ENCODE data around the gene LSMEM2. TPM values are rescaled to one million over a fixed set of nuclear protein-coding genes. Genes with fewer than 3 reads are reported as not detected.
"Not testable (repeated sequence)": the region's sequence is repeated elsewhere in the genome, so short reads cannot be mapped to it uniquely, and the experiment has no call there.

Gene LSMEM2
- total RNA-seq, 1 donor from 2014 or later = not detected

DNA sequence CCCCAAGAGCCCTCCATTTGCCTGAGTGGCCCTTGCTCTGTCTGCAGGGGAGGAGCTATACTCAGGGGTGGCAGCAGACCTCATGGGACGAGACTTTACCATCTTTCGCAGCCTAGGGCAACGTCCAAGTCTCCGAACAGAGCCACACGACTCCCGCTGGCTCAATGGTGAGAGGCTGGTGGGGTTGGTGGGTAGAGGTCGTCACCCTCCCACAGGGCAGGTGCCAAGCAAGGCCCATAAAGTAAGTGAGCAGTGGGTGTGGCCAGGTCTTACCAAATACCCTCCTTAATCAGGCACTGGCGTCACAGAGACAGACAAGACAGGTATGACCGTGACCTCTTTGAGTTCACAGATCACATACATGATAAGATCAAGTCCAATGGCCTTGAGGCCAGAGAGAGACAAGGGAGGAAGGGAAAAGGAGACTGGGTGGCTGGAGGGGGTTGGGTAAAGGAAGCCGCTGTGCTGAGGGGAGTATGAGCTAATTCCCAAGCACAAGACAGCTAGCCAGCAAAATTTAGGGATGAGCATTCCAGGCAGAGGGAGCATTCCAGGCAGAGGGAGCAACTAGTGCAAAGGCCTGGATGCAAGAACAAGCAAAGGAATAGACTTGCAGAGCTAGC lies 7.5 kb upstream of the LSMEM2 start:
- no peaks in the 10 kb centered on the region for H3K36me3 Mint-ChIP-seq (ENCODE audit: low read depth)
- intact Hi-C loops (cut with micrococcal nuclease) = loop anchor here (1.0 kb wide), 1 partner anchor 29 kb away; no protein-coding TSS in a partner anchor
- H3K27me3 Mint-ChIP-seq = peaks cover 46% of the 10 kb centered on the region
- peaks cover 28% of the 10 kb centered on the region for H3K4me1 Mint-ChIP-seq
- H3K9me3 Mint-ChIP-seq = no peaks in the 10 kb centered on the region
- H3K4me3 Mint-ChIP-seq = no peak overlapping the region
- no peak for DNase-seq
- no peak overlapping the region for H3K27ac Mint-ChIP-seq

DNA sequence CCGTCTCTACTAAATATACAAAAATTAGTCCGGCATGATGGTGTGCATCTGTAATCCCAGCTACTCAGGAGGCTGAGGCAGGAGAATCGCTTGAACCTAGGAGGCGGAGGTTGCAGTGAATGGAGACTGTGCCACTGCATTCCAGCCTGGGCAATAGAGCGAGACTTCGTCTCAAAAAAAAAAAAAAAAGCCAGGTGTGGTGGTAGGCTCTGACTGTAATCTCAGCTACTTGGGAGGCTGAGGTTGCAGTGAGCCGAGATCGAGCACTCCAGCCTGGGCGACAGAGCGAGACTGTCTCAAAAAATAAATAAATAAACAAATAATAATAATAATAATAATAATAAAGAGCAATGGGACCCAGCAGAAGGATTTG lies 6.4 kb upstream of the LSMEM2 start:
- H3K9me3 Mint-ChIP-seq; H3K4me3 Mint-ChIP-seq; H3K36me3 Mint-ChIP-seq (ENCODE audit: low read depth); H3K27ac Mint-ChIP-seq; DNase-seq: not testable (repeated sequence)
- Mint-ChIP-seq H3K27me3 (peaks cover 39% of the 10 kb centered on the region), H3K4me1 (peaks cover 28% of the 10 kb centered on the region)
- intact Hi-C loops (cut with micrococcal nuclease) = loop anchor here (1.0 kb wide), 1 partner anchor 12 kb away; no protein-coding TSS in a partner anchor

- intact Hi-C loops (cut with micrococcal nuclease) = loop anchor here (1.0 kb wide), 5 partner anchors 13 to 153 kb away; no protein-coding TSS in a partner anchor
- Mint-ChIP-seq H3K36me3 (ENCODE audit: low read depth) (no peaks in the 10 kb centered on the region), H3K9me3 (no peaks in the 10 kb centered on the region), H3K27ac (no peak overlapping the region), H3K4me3 (peak overlapping the region; percentile 86), H3K27me3 (peaks cover 39% of the 10 kb centered on the region), H3K4me1 (peaks cover 28% of the 10 kb centered on the region)
- DNase-seq = peak; percentile 97
Measured at GRCh38 chr3:50272911-50273688, 5.8 kb upstream of the LSMEM2 start.

- Mint-ChIP-seq H3K4me3 (no peak overlapping the region), H3K36me3 (ENCODE audit: low read depth) (no peaks in the 10 kb centered on the region), H3K9me3 (no peaks in the 10 kb centered on the region), H3K27ac (no peak overlapping the region), H3K4me1 (peaks cover 28% of the 10 kb centered on the region), H3K27me3 (peaks cover 40% of the 10 kb centered on the region)
- intact Hi-C loops (cut with micrococcal nuclease) = loop anchor here (1.0 kb wide), 4 partner anchors 27 to 153 kb away; no protein-coding TSS in a partner anchor
- DNase-seq = no peak
Measured at GRCh38 chr3:50273689-50274065, 5.2 kb upstream of the LSMEM2 start.

DNA sequence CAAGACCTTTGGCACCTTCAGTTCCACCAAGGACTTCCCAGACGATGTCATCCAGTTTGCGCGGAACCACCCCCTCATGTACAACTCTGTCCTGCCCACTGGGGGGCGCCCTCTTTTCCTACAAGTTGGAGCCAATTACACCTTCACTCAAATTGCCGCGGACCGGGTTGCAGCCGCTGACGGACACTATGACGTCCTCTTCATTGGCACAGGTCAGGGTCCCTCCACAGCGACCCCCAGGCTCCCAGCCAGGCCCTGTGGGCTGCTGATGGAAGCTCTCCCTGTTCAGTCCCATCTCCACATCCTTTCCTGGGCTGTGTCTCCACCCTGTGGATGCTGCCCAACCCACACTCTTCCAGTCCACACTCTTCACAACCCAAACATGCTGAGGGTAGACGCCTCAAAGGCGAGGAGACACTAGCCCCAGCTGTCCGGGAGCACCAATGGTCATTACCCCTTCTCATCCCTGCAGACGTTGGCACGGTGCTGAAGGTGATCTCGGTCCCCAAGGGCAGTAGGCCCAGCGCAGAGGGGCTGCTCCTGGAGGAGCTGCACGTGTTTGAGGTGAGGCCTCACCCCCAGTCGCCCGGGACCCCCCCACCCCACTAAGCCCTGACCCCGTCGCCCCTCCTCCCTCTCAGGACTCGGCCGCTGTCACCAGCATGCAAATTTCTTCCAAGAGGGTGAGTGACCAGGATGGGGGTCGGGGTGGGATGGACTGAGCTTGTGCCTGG lies 4.3 kb upstream of the LSMEM2 start:
- intact Hi-C loops (cut with micrococcal nuclease) = no loop called here
- peak overlapping the region; percentile 62 for H3K27ac Mint-ChIP-seq
- peaks cover 28% of the 10 kb centered on the region for H3K4me1 Mint-ChIP-seq
- H3K4me3 Mint-ChIP-seq = peak overlapping the region; percentile 57
- H3K27me3 Mint-ChIP-seq = peaks cover 39% of the 10 kb centered on the region
- H3K9me3 Mint-ChIP-seq = no peaks in the 10 kb centered on the region
- DNase-seq = peak; percentile 93
- no peaks in the 10 kb centered on the region for H3K36me3 Mint-ChIP-seq (ENCODE audit: low read depth)

DNA sequence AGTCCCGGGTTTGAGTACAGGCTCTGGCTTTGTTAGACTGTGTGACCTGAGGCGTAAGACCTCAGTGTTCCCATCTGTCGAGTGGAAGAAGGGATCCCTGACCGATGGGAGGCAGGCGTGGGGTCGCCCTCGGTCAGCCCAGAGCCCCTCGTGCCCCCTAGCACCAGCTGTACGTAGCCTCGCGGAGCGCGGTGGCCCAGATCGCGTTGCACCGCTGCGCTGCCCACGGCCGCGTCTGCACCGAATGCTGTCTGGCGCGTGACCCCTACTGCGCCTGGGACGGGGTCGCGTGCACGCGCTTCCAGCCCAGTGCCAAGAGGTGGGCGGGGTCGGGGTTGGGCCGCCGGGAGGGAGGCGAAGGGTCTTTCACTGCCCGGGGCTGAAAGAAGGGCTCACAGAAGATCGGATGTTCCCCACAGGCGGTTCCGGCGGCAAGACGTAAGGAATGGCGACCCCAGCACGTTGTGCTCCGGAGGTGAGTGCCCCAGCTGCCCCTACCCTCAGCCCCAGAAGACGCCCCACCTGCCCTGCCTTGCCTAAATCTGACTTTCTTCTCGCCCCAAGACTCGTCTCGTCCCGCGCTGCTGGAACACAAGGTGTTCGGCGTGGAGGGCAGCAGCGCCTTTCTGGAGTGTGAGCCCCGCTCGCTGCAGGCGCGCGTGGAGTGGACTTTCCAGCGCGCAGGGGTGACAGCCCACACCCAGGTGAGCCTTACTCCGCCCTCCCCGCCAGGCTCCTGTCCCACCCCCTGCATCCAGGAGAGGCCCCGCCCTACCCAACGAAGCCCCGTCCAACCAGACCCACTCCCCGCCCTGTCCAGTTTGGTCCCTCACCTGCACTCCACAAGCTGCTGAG lies 3.5 kb upstream of the LSMEM2 start:
- H3K4me1 Mint-ChIP-seq = peaks cover 28% of the 10 kb centered on the region
- no peak overlapping the region for H3K27ac Mint-ChIP-seq
- DNase-seq = no peak
- H3K27me3 Mint-ChIP-seq = peaks cover 39% of the 10 kb centered on the region
- intact Hi-C loops (cut with micrococcal nuclease) = no loop called here
- no peaks in the 10 kb centered on the region for H3K36me3 Mint-ChIP-seq (ENCODE audit: low read depth)
- H3K9me3 Mint-ChIP-seq = no peaks in the 10 kb centered on the region
- peak overlapping the region; percentile 64 for H3K4me3 Mint-ChIP-seq

GRCh38 chr3:50275996-50276761 lies 2.7 kb upstream of the LSMEM2 start:
- peak overlapping the region; percentile 64 for H3K4me3 Mint-ChIP-seq
- peaks cover 28% of the 10 kb centered on the region for H3K4me1 Mint-ChIP-seq
- peaks cover 39% of the 10 kb centered on the region for H3K27me3 Mint-ChIP-seq
- H3K9me3 Mint-ChIP-seq = no peaks in the 10 kb centered on the region
- intact Hi-C loops (cut with micrococcal nuclease) = no loop called here
- no peaks in the 10 kb centered on the region for H3K36me3 Mint-ChIP-seq (ENCODE audit: low read depth)
- DNase-seq = peak; percentile 79
- no peak overlapping the region for H3K27ac Mint-ChIP-seq

GRCh38 chr3:50276762-50277101 lies 2.2 kb upstream of the LSMEM2 start:
- H3K4me1 Mint-ChIP-seq = peaks cover 24% of the 10 kb centered on the region
- intact Hi-C loops (cut with micrococcal nuclease) = no loop called here
- no peak for DNase-seq
- no peaks in the 10 kb centered on the region for H3K9me3 Mint-ChIP-seq
- H3K4me3 Mint-ChIP-seq = no peak overlapping the region
- H3K27me3 Mint-ChIP-seq = peaks cover 39% of the 10 kb centered on the region
- no peaks in the 10 kb centered on the region for H3K36me3 Mint-ChIP-seq (ENCODE audit: low read depth)
- no peak overlapping the region for H3K27ac Mint-ChIP-seq

- DNase-seq = no peak
- peaks cover 34% of the 10 kb centered on the region for H3K27me3 Mint-ChIP-seq
- H3K4me3 Mint-ChIP-seq = no peak overlapping the region
- intact Hi-C loops (cut with micrococcal nuclease) = no loop called here
- no peaks in the 10 kb centered on the region for H3K36me3 Mint-ChIP-seq (ENCODE audit: low read depth)
- peaks cover 16% of the 10 kb centered on the region for H3K4me1 Mint-ChIP-seq
- H3K27ac Mint-ChIP-seq = no peak overlapping the region
- H3K9me3 Mint-ChIP-seq = no peaks in the 10 kb centered on the region
Measured at GRCh38 chr3:50278123-50278879, 586 bp upstream of the LSMEM2 start.

- H3K4me3 Mint-ChIP-seq = no peak overlapping the region
- H3K36me3 Mint-ChIP-seq (ENCODE audit: low read depth) = peaks cover under 1% of the 10 kb centered on the region
- intact Hi-C loops (cut with micrococcal nuclease) = no loop called here
- no peak for DNase-seq
- H3K27me3 Mint-ChIP-seq = peaks cover 28% of the 10 kb centered on the region
- H3K9me3 Mint-ChIP-seq = no peaks in the 10 kb centered on the region
- peaks cover 11% of the 10 kb centered on the region for H3K4me1 Mint-ChIP-seq
- H3K27ac Mint-ChIP-seq = no peak overlapping the region
Measured at GRCh38 chr3:50279255-50280016, 549 bp downstream of the LSMEM2 start.

GRCh38 chr3:50284121-50284520 lies 5.2 kb downstream of the LSMEM2 start:
- H3K9me3 Mint-ChIP-seq, DNase-seq, H3K27me3 Mint-ChIP-seq: not testable (repeated sequence)

More at GRCh38 chr3:50284121-50284520, 5.2 kb downstream of the LSMEM2 start:
- H3K27ac Mint-ChIP-seq; H3K4me3 Mint-ChIP-seq; intact Hi-C loops (cut with micrococcal nuclease); H3K4me1 Mint-ChIP-seq: not testable (repeated sequence)
- peaks cover 23% of the 10 kb centered on the region for H3K36me3 Mint-ChIP-seq (ENCODE audit: low read depth)

All from activated CD4-positive, alpha-beta T cell treated with anti-CD3 and anti-CD28 coated beads, Interleukin-2, amount 10 ng/mL, durations not matched to agents 24 days and 14 days (primary cell).